HG02970 (cell line): Measurements from ENCODE around the gene LRRC61.

Source experiments
- ATAC-seq: cut with Tn5 transposase; IDR thresholded peaks from one replicate; pipeline ENCODE4 v1.9.1; 2021; ENCODE audit warnings: mild to moderate bottlenecking, moderate library complexity, moderate number of reproducible peaks; ENCODE audit not compliant: unreplicated experiment, low FRiP score

Gene LRRC61

GRCh38 chr7:150368884-150369747, 46.0 kb downstream of the LRRC61 start:
- peak; percentile 17 for ATAC-seq

- ATAC-seq: no peak
These were observed 46.8 kb downstream of the LRRC61 start for GRCh38 chr7:150369748-150370501.

- ATAC-seq: no peak
These were observed 47.5 kb downstream of the LRRC61 start for GRCh38 chr7:150370612-150371071.

GRCh38 chr7:150371131-150371995, 48.2 kb downstream of the LRRC61 start:
- no peak for ATAC-seq

GRCh38 chr7:150371996-150372270, 48.8 kb downstream of the LRRC61 start:
- ATAC-seq: no peak

GRCh38 chr7:150372271-150373048, 49.3 kb downstream of the LRRC61 start:
- no peak for ATAC-seq

GRCh38 chr7:150373049-150373801, 50.1 kb downstream of the LRRC61 start:
- no peak for ATAC-seq

- ATAC-seq: no peak
These were observed 50.9 kb downstream of the LRRC61 start for GRCh38 chr7:150374026-150374425.

- no peak for ATAC-seq
These were observed 51.3 kb downstream of the LRRC61 start for GRCh38 chr7:150374472-150374871.

- no peak for ATAC-seq
These were observed 52.7 kb downstream of the LRRC61 start for GRCh38 chr7:150375662-150376521.

- no peak for ATAC-seq
These were observed 53.4 kb downstream of the LRRC61 start for GRCh38 chr7:150376560-150376959.

GRCh38 chr7:150377196-150377595, 54.0 kb downstream of the LRRC61 start:
- no peak for ATAC-seq

- no peak for ATAC-seq
These were observed 54.5 kb downstream of the LRRC61 start for GRCh38 chr7:150377635-150378034.

- ATAC-seq: no peak
These were observed 55.1 kb downstream of the LRRC61 start for GRCh38 chr7:150378115-150378852.

- ATAC-seq: peak; percentile 74
These were observed 55.8 kb downstream of the LRRC61 start, which contains the start of gene ZNF775 for GRCh38 chr7:150378853-150379440. Gene ZNF775, plus strand, starts transcription at chr7:150379330. Its CDS starts 9,141 bp downstream, at chr7:150388471.

- ATAC-seq: peak; percentile 1
These were observed 56.6 kb downstream of the LRRC61 start for GRCh38 chr7:150379441-150380379.
